H1 (cell line): ENCODE results near the gene GMNN. TPM values are rescaled to one million over a fixed set of nuclear protein-coding genes. Genes with fewer than 3 reads are reported as not detected.

Experiments
- CTCF ChIA-PET: fragments of 300-600 bp; sonication (Branson Sonifier 250); formaldehyde crosslinking; loops from one replicate; lab custom pipeline; 2021; ENCODE audit not compliant: partially characterized antibody; lab: Charles Lee
- POLR2A ChIA-PET: fragments of 300-600 bp; sonication (Branson Sonifier 250); formaldehyde crosslinking; loops from one replicate; lab custom pipeline; 2021; ENCODE audit warnings: inconsistent platforms; ENCODE audit not compliant: partially characterized antibody; lab: Charles Lee
- DNase-seq, 2 experiments: peaks; one replicate each; pipeline versions ENCODE4 v3.0.0 to v3.0.0-alpha.2; 2010 to 2022; ENCODE audit warnings: low spot score in 2 of 2, low read depth in 1 of 2, mixed read lengths in 1 of 2
- FAIRE-seq: peaks from 2 replicates; lab custom pipeline; 2011; peaks lifted over from hg19 to GRCh38; lab: Jason Lieb, UNC
- H2AFZ ChIP-seq: 2 replicates; pipeline ENCODE4 v1.8.1; 2012; ENCODE audit warnings: low read length, inconsistent platforms
- H2AK5ac ChIP-seq: 2 replicates; pipeline ENCODE4 v1.6.1; 2013; ENCODE audit warnings: low read depth, low read length
- H2BK120ac ChIP-seq: replicated peaks from 2 replicates; pipeline ENCODE3; 2013; ENCODE audit warnings: low read depth, low read length, inconsistent platforms
- H2BK12ac ChIP-seq: 2 replicates; pipeline ENCODE4 v1.6.1; 2013; ENCODE audit warnings: low read depth, low read length
- H2BK15ac ChIP-seq: 2 replicates; pipeline ENCODE4 v1.6.1; 2013; ENCODE audit warnings: low read length
- H2BK20ac ChIP-seq: 2 replicates; pipeline ENCODE4 v1.6.1; 2013; ENCODE audit warnings: low read length
- H2BK5ac ChIP-seq: 2 replicates; pipeline ENCODE4 v1.6.1; 2013; ENCODE audit warnings: low read depth, low read length
- H3K14ac ChIP-seq: 2 replicates; pipeline ENCODE4 v1.6.1; 2013; ENCODE audit warnings: inconsistent platforms; ENCODE audit not compliant: insufficient read length
- H3K18ac ChIP-seq: 2 replicates; pipeline ENCODE4 v1.6.1; 2013; ENCODE audit warnings: low read length; ENCODE audit errors: extremely low read depth
- H3K23ac ChIP-seq: 2 replicates; pipeline ENCODE4 v1.6.1; 2013; ENCODE audit warnings: inconsistent platforms; ENCODE audit not compliant: insufficient read length
- H3K23me2 ChIP-seq: 2 replicates; pipeline ENCODE4 v1.6.1; 2013; ENCODE audit warnings: low read depth, low read length
- H3K27ac ChIP-seq: 2 replicates; pipeline ENCODE4 v1.6.1; 2011; ENCODE audit warnings: low read depth, low read length, inconsistent platforms
- H3K27me3 ChIP-seq, 4 experiments: replicated peaks in 1 of 4; 1 replicate in 1 of 4; 2 replicates in 3 of 4; pipeline versions ENCODE4 v1.6.1 to v1.8.1; 2011 to 2013; ENCODE audit warnings: low read length in 3 of 4, mild to moderate bottlenecking in 3 of 4, inconsistent platforms in 2 of 4, mixed read lengths in 2 of 4, moderate library complexity in 1 of 4; ENCODE audit not compliant: control insufficient read depth in 3 of 4, insufficient read depth in 3 of 4; ENCODE audit errors: extremely low read depth in 1 of 4
- H3K36me3 ChIP-seq, 4 experiments: 2 replicates each; pipeline versions ENCODE4 v1.6.1 to v1.8.1; 2011 to 2013; ENCODE audit warnings: mild to moderate bottlenecking in 4 of 4, low read length in 3 of 4, moderate library complexity in 2 of 4, control low read depth in 1 of 4, inconsistent platforms in 1 of 4; ENCODE audit not compliant: insufficient read depth in 4 of 4, control insufficient read depth in 2 of 4
- H3K4ac ChIP-seq: replicated peaks from 2 replicates; pipeline ENCODE3; 2013; ENCODE audit warnings: low read length, low read depth, mixed read lengths, inconsistent platforms; ENCODE audit not compliant: insufficient read length
- H3K4me1 ChIP-seq, 4 experiments: replicated peaks in 1 of 4; 1 replicate in 1 of 4; 2 replicates in 3 of 4; pipeline versions ENCODE4 v1.6.1 to v1.8.1; 2011 to 2013; ENCODE audit warnings: low read length in 3 of 4, inconsistent platforms in 2 of 4, mixed read lengths in 1 of 4; ENCODE audit not compliant: insufficient read depth in 4 of 4, control insufficient read depth in 3 of 4
- H3K4me2 ChIP-seq, 2 experiments: 2 replicates each; pipeline versions ENCODE4 v1.6.1 to v1.8.1; 2011 to 2013; ENCODE audit warnings: low read depth in 2 of 2, low read length in 2 of 2, control low read depth in 1 of 2, inconsistent platforms in 1 of 2, mild to moderate bottlenecking in 1 of 2; ENCODE audit not compliant: insufficient read depth in 1 of 2
- H3K4me3 ChIP-seq, 4 experiments: fragments of 200-600, 300-600 bp in 1 of 4; sonication (generic), shearing (Covaris generic), sonication (Bioruptor Twin) in 1 of 4; 2 replicates each; pipeline versions ENCODE4 v1.5.1 to v1.8.1; 2011 to 2016; ENCODE audit warnings: low read length in 4 of 4, low read depth in 3 of 4, control low read depth in 2 of 4, inconsistent platforms in 2 of 4, mild to moderate bottlenecking in 2 of 4, mixed read lengths in 1 of 4, moderate library complexity in 1 of 4; ENCODE audit not compliant: insufficient read depth in 2 of 4; ENCODE audit errors: extremely low read depth in 1 of 4
- H3K56ac ChIP-seq: replicated peaks from 2 replicates; pipeline ENCODE3; 2013; ENCODE audit warnings: low read depth, mild to moderate bottlenecking, mixed read lengths, low read length, inconsistent platforms; ENCODE audit not compliant: insufficient read length
- H3K79me1 ChIP-seq: 2 replicates; pipeline ENCODE4 v1.6.1; 2013; ENCODE audit warnings: low read depth, low read length, control low read depth
- H3K79me2 ChIP-seq, 2 experiments: 2 replicates each; pipeline versions ENCODE4 v1.6.1 to v1.8.1; 2012 to 2013; ENCODE audit warnings: low read length in 2 of 2, mild to moderate bottlenecking in 2 of 2, inconsistent platforms in 1 of 2; ENCODE audit not compliant: insufficient read depth in 2 of 2, control insufficient read depth in 1 of 2
- H3K9ac ChIP-seq, 4 experiments: replicated peaks in 1 of 4; 1 replicate in 1 of 4; 2 replicates in 3 of 4; pipeline versions ENCODE4 v1.6.1 to v1.8.1; 2011 to 2013; ENCODE audit warnings: low read depth in 3 of 4, low read length in 3 of 4, control low read depth in 2 of 4, mild to moderate bottlenecking in 2 of 4, moderate library complexity in 2 of 4, inconsistent platforms in 1 of 4; ENCODE audit errors: extremely low read depth in 1 of 4
- H3K9me3 ChIP-seq, 2 experiments: 2 replicates each; pipeline versions ENCODE4 v1.6.1 to v1.8.1; 2012 to 2013; ENCODE audit warnings: mild to moderate bottlenecking in 2 of 2, moderate library complexity in 2 of 2, control low read depth in 1 of 2, inconsistent platforms in 1 of 2, low read depth in 1 of 2, low read length in 1 of 2, mixed read lengths in 1 of 2; ENCODE audit not compliant: insufficient read depth in 2 of 2
- H4K20me1 ChIP-seq, 2 experiments: replicated peaks in 1 of 2; 2 replicates each; pipeline versions ENCODE3 to v1.8.1; 2011 to 2013; ENCODE audit warnings: inconsistent platforms in 2 of 2, low read length in 2 of 2, mild to moderate bottlenecking in 1 of 2; ENCODE audit not compliant: insufficient read depth in 2 of 2, control insufficient read depth in 1 of 2
- H4K5ac ChIP-seq: 2 replicates; pipeline ENCODE4 v1.6.1; 2013; ENCODE audit warnings: low read length, low read depth, mixed read lengths, inconsistent platforms; ENCODE audit not compliant: insufficient read length
- H4K8ac ChIP-seq: 2 replicates; pipeline ENCODE4 v1.8.0; 2013; ENCODE audit warnings: mild to moderate bottlenecking, moderate library complexity, low read length, inconsistent platforms; ENCODE audit not compliant: insufficient read depth; ENCODE audit errors: extremely low read depth
- H4K91ac ChIP-seq: replicated peaks from 2 replicates; pipeline ENCODE3; 2013; ENCODE audit warnings: low read length, mixed read lengths, inconsistent platforms; ENCODE audit not compliant: insufficient read length
- CREB1 ChIP-seq: IDR thresholded peaks from 2 replicates; pipeline ENCODE4 v1.6.1; 2012; ENCODE audit warnings: inconsistent platforms
- EGR1 ChIP-seq: IDR thresholded peaks from 2 replicates; pipeline ENCODE4 v1.6.1; 2011; ENCODE audit warnings: low read depth, low read length, borderline replicate concordance
- EP300 ChIP-seq, 2 experiments: IDR thresholded peaks; 1 replicate in 1 of 2; 2 replicates in 1 of 2; pipeline ENCODE4 v1.6.1; 2011 to 2012; ENCODE audit warnings: low read depth in 2 of 2, low read length in 2 of 2, mild to moderate bottlenecking in 2 of 2, borderline replicate concordance in 1 of 2, inconsistent platforms in 1 of 2, moderate library complexity in 1 of 2
- GTF2F1 ChIP-seq: IDR thresholded peaks from 2 replicates; pipeline ENCODE4 v1.6.1; 2012; ENCODE audit warnings: low read depth, low read length, improper control_type of control experiment, borderline replicate concordance
- HDAC2 ChIP-seq, 2 experiments: fragments of 300-600 bp in 1 of 2; sonication (generic) in 1 of 2; IDR thresholded peaks; 2 replicates each; pipeline ENCODE4 v1.6.1; 2011 to 2012; ENCODE audit warnings: low read depth in 2 of 2, low read length in 2 of 2, mild to moderate bottlenecking in 2 of 2, moderate library complexity in 2 of 2, borderline replicate concordance in 1 of 2, inconsistent platforms in 1 of 2
- JUN ChIP-seq: IDR thresholded peaks from 2 replicates; pipeline ENCODE4 v1.6.1; 2011; ENCODE audit warnings: low read depth, mild to moderate bottlenecking, improper control_type of control experiment, low read length
- KDM4A ChIP-seq: IDR thresholded peaks from one replicate; pipeline ENCODE4 v1.7.1; 2012; ENCODE audit warnings: low read depth, mild to moderate bottlenecking, moderate library complexity, low read length, inconsistent platforms; ENCODE audit not compliant: severe bottlenecking
- PHF8 ChIP-seq: fragments of 200-600 bp; sonication (generic); conservative IDR thresholded peaks from 2 replicates; pipeline ENCODE4 v1.7.1; 2012; ENCODE audit warnings: low read depth, mild to moderate bottlenecking, inconsistent platforms, low read length, moderate library complexity
- POLR2A ChIP-seq, 2 experiments: IDR thresholded peaks; 1 replicate in 1 of 2; 2 replicates in 1 of 2; pipeline ENCODE4 v1.6.1; 2011; ENCODE audit warnings: low read depth in 2 of 2, low read length in 2 of 2, mild to moderate bottlenecking in 2 of 2; ENCODE audit errors: control extremely low read depth in 1 of 2
- POU5F1 ChIP-seq: IDR thresholded peaks from 2 replicates; pipeline ENCODE4 v1.6.1; 2011; ENCODE audit warnings: low read depth, mild to moderate bottlenecking, low read length, moderate library complexity
- SIX5 ChIP-seq: IDR thresholded peaks from 2 replicates; pipeline ENCODE4 v1.6.1; 2011; ENCODE audit warnings: mild to moderate bottlenecking, low read depth, low read length
- SRF ChIP-seq: IDR thresholded peaks from 2 replicates; pipeline ENCODE4 v1.6.1; 2011; ENCODE audit warnings: mild to moderate bottlenecking, low read depth, low read length, moderate library complexity
- TEAD4 ChIP-seq: IDR thresholded peaks from 2 replicates; pipeline ENCODE4 v1.6.1; 2012; ENCODE audit warnings: low read depth, low read length, inconsistent platforms, mixed read lengths
- WGBS, 2 experiments: shearing (Covaris generic) in 1 of 2; methylation state at CpG; one replicate each; pipeline versions ENCODE4 v1.1.6 to v1.1.7; 2013 to 2015; ENCODE audit warnings: low lambda C conversion rate in 2 of 2, mixed read lengths in 2 of 2, inconsistent platforms in 1 of 2, low coverage in 1 of 2, missing lambda C conversion rate in 1 of 2; ENCODE audit not compliant: insufficient replicate concordance in 2 of 2, insufficient coverage in 1 of 2, insufficient read length in 1 of 2; ENCODE audit errors: extremely low coverage in 1 of 2, missing lambda C conversion rate in 1 of 2; 5-methylcytosine and 5-hydroxymethylcytosine counted together
- polyA plus RNA-seq, 7 experiments: library from polyadenylated mRNA; depleted of rRNA in 3 of 7; stranded (reverse) in 5 of 7; unstranded in 2 of 7; fragments of >200 nt in 5 of 7; fragments of 200-250 nt in 2 of 7; gene quantifications; 1 replicate in 5 of 7; 2 replicates in 1 of 7; 4 replicates in 1 of 7; pipeline versions ENCODE4 v1.2.1 to v1.2.3, GENCODE V29; 2011 to 2013; ENCODE audit warnings: missing spikeins in 2 of 7, mixed read lengths in 2 of 7
- total RNA-seq: library from RNA; stranded (reverse); fragmentation: NEBNext Ultra II Directional; extraction: Animal tissue kit (Norgen Biotek cat#: 25700); gene quantifications from 2 replicates; pipeline ENCODE4 v1.2.1, GENCODE V29; 2021
- TF ChIP-seq, protein P1 (sequence below): IDR thresholded peaks from 2 replicates; pipeline ENCODE4 v1.6.1; 2011; ENCODE audit warnings: low read length, improper control_type of control experiment

GMNN gene
- total and polyA plus RNA-seq, 2 of the 8 experiments (the other 6 are each of a cell fraction or from before 2014, with no cell fraction given): 65.9 to 101 TPM

DNA sequence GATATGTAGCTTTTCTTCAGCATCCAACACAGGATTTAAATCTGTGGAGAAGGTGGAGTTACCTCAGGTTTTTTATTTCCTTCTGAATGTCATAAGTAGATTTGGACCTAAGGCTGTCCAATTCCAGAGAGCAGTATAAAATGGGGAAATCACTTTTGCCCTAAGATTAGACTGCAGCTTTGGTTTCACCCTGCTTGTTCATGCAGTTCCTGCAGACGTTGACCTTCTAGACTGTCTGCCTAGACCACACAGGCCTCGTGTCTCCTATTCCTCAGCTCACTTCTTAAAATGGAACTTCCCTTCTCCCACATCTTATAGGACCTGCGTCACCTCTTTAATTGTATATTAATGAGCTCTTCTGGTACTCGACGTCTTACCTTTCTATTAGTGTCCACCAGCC lies 29.8 kb upstream of the GMNN start:
- no peak overlapping the region for H2BK5ac ChIP-seq
- no peaks in the 10 kb centered on the region for H4K20me1 ChIP-seq
- H3K27me3 ChIP-seq: no peaks in the 10 kb centered on the region
- no peaks in the 10 kb centered on the region for H3K23me2 ChIP-seq
- H2BK12ac ChIP-seq: no peak overlapping the region
- H3K4ac ChIP-seq: no peak overlapping the region
- no peak overlapping the region for H3K9ac ChIP-seq
- no peaks in the 10 kb centered on the region for H3K79me1 ChIP-seq
- no peak overlapping the region for H3K23ac ChIP-seq
- H2AFZ ChIP-seq: no peak overlapping the region
- no peak overlapping the region for H3K56ac ChIP-seq
- H2AK5ac ChIP-seq: no peak overlapping the region
- H4K5ac ChIP-seq: no peak overlapping the region
- H3K4me2 ChIP-seq: no peak overlapping the region
- no peak overlapping the region for H3K27ac ChIP-seq
- H3K4me3 ChIP-seq: no peak overlapping the region
- no peaks in the 10 kb centered on the region for H3K4me1 ChIP-seq
- no peaks in the 10 kb centered on the region for H3K9me3 ChIP-seq
- 87% methylated on average over 5 of the region's 5 CpGs; no CpG with 5 or more reads in 1 of the 2 experiments for WGBS, 2 experiments
- FAIRE-seq (no peak), DNase-seq (no peak)
- no peaks in the 10 kb centered on the region for H3K79me2 ChIP-seq
- H3K14ac ChIP-seq: no peak overlapping the region
- no peaks in the 10 kb centered on the region for H3K36me3 ChIP-seq
- ChIA-PET CTCF (interaction anchor here (0.7 to 2.2 kb wide), 4 partner anchors 8 to 85 kb away, joined by 3 to 6 read pairs (median 4); no protein-coding TSS in a partner anchor), POLR2A (interaction anchor here (0.8 to 1.6 kb wide), 3 partner anchors 15 to 31 kb away, joined by 4 to 8 read pairs (median 5); partner anchors contain the start of gene GMNN)
- H3K18ac ChIP-seq: no peak overlapping the region
- H2BK20ac ChIP-seq: no peak overlapping the region
- no peak overlapping the region for H4K91ac ChIP-seq
- H4K8ac ChIP-seq: no peak overlapping the region
- H2BK120ac ChIP-seq: no peak overlapping the region
- H2BK15ac ChIP-seq: no peak overlapping the region
- TF ChIP-seq TEAD4: no peak
- TF ChIP-seq, protein P1, sequence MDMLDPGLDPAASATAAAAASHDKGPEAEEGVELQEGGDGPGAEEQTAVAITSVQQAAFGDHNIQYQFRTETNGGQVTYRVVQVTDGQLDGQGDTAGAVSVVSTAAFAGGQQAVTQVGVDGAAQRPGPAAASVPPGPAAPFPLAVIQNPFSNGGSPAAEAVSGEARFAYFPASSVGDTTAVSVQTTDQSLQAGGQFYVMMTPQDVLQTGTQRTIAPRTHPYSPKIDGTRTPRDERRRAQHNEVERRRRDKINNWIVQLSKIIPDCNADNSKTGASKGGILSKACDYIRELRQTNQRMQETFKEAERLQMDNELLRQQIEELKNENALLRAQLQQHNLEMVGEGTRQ: no peak
- no peak for TF ChIP-seq SRF
- TF ChIP-seq CREB1: no peak
- no peak for TF ChIP-seq KDM4A
- no peak for TF ChIP-seq HDAC2 (IDR thresholded peaks at IDR 0.05; ENCODE audit: borderline replicate concordance in 1 of 2, low read depth in 2 of 2, low read length in 2 of 2)
- TF ChIP-seq EP300 (IDR thresholded peaks at IDR 0.05; ENCODE audit: borderline replicate concordance in 1 of 2, low read depth in 2 of 2, low read length in 2 of 2): no peak
- no peak for TF ChIP-seq SIX5
- TF ChIP-seq GTF2F1: no peak
- TF ChIP-seq PHF8: no peak
- no peak for TF ChIP-seq POLR2A (IDR thresholded peaks at IDR 0.05; ENCODE audit: control extremely low read depth in 1 of 2, low read depth in 2 of 2, low read length in 2 of 2)
- no peak for TF ChIP-seq POU5F1
- no peak for TF ChIP-seq EGR1
- TF ChIP-seq JUN: no peak
